IPS-18c (cell line): ENCODE data around the gene STIM1.

Experiments
- H3K4me3 ChIP-seq: 2 replicates; pipeline ENCODE4 v1.7.0; 2013; ENCODE audit warnings: low read depth, mild to moderate bottlenecking, low read length, moderate library complexity; ENCODE audit not compliant: insufficient read depth
- H3K9me3 ChIP-seq: one replicate; pipeline ENCODE4 v1.6.1; 2013; ENCODE audit warnings: mild to moderate bottlenecking, low read length, moderate library complexity; ENCODE audit not compliant: control insufficient read depth, insufficient read depth

STIM1 gene

GRCh38 chr11:3866206-3866605 is 10.7 kb downstream of the STIM1 start:
- Histone ChIP-seq H3K9me3 (no peaks in the 10 kb centered on the region), H3K4me3 (no peak overlapping the region)

GRCh38 chr11:3866836-3867208 is 11.4 kb downstream of the STIM1 start:
- no peak overlapping the region for H3K4me3 ChIP-seq
- H3K9me3 ChIP-seq = no peaks in the 10 kb centered on the region

GRCh38 chr11:3867209-3868091 is 12.0 kb downstream of the STIM1 start:
- no peak overlapping the region for H3K4me3 ChIP-seq
- no peaks in the 10 kb centered on the region for H3K9me3 ChIP-seq

GRCh38 chr11:3873712-3874349 is 18.4 kb downstream of the STIM1 start:
- Histone ChIP-seq H3K9me3 (no peaks in the 10 kb centered on the region), H3K4me3 (no peak overlapping the region)

- Histone ChIP-seq H3K9me3 (no peaks in the 10 kb centered on the region), H3K4me3 (no peak overlapping the region)
These were observed 21.1 kb downstream of the STIM1 start for GRCh38 chr11:3876613-3877012.

GRCh38 chr11:3877364-3878257 is 22.1 kb downstream of the STIM1 start:
- H3K9me3 ChIP-seq = no peaks in the 10 kb centered on the region
- no peak overlapping the region for H3K4me3 ChIP-seq

GRCh38 chr11:3878258-3878584 is 22.8 kb downstream of the STIM1 start:
- H3K4me3 ChIP-seq = no peak overlapping the region
- no peaks in the 10 kb centered on the region for H3K9me3 ChIP-seq

GRCh38 chr11:3879216-3879966 is 23.9 kb downstream of the STIM1 start:
- no peak overlapping the region for H3K4me3 ChIP-seq

GRCh38 chr11:3879967-3880542 is 24.6 kb downstream of the STIM1 start:
- Histone ChIP-seq H3K4me3 (no peak overlapping the region), H3K9me3 (no peaks in the 10 kb centered on the region)

More at GRCh38 chr11:3879216-3879966, 23.9 kb downstream of the STIM1 start:
- H3K9me3 ChIP-seq = no peaks in the 10 kb centered on the region

- Histone ChIP-seq H3K4me3 (no peak overlapping the region), H3K9me3 (no peaks in the 10 kb centered on the region)
These were observed 25.3 kb downstream of the STIM1 start for GRCh38 chr11:3880724-3881123.

GRCh38 chr11:3882655-3883054 is 27.2 kb downstream of the STIM1 start:
- Histone ChIP-seq H3K4me3 (no peak overlapping the region), H3K9me3 (no peaks in the 10 kb centered on the region)

- Histone ChIP-seq H3K9me3 (no peaks in the 10 kb centered on the region), H3K4me3 (no peak overlapping the region)
These were observed 30.4 kb downstream of the STIM1 start for GRCh38 chr11:3885855-3886254.

- no peak overlapping the region for H3K4me3 ChIP-seq
- no peaks in the 10 kb centered on the region for H3K9me3 ChIP-seq
These were observed 31.5 kb downstream of the STIM1 start for GRCh38 chr11:3886985-3887384.

- Histone ChIP-seq H3K4me3 (no peak overlapping the region), H3K9me3 (no peaks in the 10 kb centered on the region)
These were observed 33.4 kb downstream of the STIM1 start for GRCh38 chr11:3888876-3889275.

GRCh38 chr11:3890014-3890413 is 34.5 kb downstream of the STIM1 start:
- Histone ChIP-seq H3K4me3 (no peak overlapping the region), H3K9me3 (no peaks in the 10 kb centered on the region)

GRCh38 chr11:3890806-3891205 is 35.3 kb downstream of the STIM1 start:
- no peak overlapping the region for H3K4me3 ChIP-seq
- H3K9me3 ChIP-seq = no peaks in the 10 kb centered on the region

GRCh38 chr11:3891751-3892150 is 36.3 kb downstream of the STIM1 start:
- Histone ChIP-seq H3K4me3 (no peak overlapping the region), H3K9me3 (no peaks in the 10 kb centered on the region)
